ENCODE data around the gene TRPV2.
A peak's percentile ranks its signal among the peaks of the same experiment; 100 is the strongest.
"Not testable (repeated sequence)": the region's sequence is repeated elsewhere in the genome, so short reads cannot be mapped to it uniquely, and the experiment has no call there.

TRPV2 gene, protein sequence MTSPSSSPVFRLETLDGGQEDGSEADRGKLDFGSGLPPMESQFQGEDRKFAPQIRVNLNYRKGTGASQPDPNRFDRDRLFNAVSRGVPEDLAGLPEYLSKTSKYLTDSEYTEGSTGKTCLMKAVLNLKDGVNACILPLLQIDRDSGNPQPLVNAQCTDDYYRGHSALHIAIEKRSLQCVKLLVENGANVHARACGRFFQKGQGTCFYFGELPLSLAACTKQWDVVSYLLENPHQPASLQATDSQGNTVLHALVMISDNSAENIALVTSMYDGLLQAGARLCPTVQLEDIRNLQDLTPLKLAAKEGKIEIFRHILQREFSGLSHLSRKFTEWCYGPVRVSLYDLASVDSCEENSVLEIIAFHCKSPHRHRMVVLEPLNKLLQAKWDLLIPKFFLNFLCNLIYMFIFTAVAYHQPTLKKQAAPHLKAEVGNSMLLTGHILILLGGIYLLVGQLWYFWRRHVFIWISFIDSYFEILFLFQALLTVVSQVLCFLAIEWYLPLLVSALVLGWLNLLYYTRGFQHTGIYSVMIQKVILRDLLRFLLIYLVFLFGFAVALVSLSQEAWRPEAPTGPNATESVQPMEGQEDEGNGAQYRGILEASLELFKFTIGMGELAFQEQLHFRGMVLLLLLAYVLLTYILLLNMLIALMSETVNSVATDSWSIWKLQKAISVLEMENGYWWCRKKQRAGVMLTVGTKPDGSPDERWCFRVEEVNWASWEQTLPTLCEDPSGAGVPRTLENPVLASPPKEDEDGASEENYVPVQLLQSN

DNA sequence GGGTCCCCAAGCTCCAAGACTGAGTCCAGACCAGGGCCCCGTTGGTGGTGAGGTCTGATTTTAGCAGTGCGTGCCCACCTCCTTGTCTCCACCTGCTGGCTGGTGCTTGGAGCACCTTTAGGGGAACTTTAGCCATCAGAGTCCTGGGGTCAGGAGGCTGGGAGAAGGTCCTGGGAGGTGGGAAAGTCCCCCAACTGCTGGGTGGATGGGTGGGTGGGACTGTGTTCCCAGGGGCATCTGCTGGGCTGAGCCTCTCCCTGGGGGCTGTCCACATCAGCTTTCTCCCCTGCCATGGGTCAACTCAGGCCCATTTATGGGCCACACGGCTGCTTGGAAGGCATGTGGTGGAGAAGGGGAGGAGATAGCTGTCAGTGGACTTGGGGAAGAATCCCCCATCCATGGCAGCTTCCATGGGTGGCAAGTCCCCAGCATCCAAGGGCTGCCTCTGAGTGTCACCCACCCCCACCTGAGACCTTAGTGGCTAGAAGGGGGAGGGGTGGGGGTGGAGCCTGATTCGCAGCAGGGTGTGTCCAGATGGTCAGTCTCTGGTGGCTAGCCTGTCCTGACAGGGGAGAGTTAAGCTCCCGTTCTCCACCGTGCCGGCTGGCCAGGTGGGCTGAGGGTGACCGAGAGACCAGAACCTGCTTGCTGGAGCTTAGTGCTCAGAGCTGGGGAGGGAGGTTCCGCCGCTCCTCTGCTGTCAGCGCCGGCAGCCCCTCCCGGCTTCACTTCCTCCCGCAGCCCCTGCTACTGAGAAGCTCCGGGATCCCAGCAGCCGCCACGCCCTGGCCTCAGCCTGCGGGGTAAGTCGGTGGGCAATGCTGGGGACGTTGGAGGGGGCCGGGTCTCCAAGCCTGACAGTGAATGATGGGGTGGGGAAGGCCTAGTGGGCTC is at the start of gene TRPV2:
TRPV2 (plus strand) TSS at position 541 of the 894 bp plus-strand sequence. CDS start 2,098 bp downstream, outside the sequence.
- DNase-seq: no peak

DNA sequence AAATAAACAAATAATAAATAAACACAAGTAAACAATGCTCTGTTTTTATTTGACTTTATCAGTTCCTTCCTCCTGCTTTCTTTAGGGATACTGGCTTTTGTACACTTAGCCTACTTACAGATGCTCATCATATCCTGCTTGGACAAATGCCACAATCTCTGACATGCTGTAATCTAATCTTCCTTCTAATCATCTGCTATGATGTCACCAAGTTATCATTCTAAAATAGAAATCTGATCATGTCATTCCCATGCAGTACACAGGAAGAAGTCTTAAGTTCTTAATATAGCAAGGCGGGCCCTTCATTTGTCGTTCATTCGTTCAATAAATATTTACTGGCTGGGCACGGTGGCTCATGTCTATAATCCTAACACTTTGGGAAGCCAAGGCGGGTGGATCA is 43.6 kb upstream of the TRPV2 start:
- DNase-seq: no peak

DNA sequence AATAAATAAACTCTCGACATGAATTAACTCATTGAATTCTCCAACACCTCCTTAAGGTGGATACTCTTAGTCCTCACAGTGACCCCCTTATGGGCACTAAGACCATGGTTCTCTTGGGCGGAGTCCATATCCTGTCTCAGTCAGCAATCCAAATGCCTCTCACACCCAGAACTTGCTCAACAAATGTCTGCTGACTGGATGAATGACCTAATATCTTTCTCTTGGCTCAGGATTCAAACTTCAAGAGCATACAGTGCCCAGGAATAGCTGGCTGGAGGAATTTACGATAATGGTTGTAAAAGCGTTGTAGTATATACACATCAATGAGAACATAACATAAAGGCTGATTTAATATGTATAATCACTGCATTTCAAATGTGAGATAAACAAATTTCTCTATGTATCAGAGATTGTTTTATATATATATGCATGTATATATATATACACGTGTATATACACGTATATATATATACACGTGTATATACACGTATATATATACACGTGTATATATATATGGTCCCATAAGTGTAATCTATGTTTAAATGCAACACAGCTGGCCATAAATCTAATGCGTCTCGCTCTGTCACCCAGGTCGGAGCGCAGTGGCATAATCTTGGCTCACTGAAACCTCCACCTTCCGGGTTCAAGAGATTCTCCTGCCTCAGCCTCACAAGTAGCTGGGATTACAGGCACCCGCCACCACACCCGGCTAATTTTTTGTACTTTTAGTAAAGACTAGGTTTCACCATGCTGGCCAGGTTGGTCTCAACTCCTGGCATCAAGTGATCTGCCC is 41.0 kb upstream of the TRPV2 start:
- DNase-seq: no peak

DNA sequence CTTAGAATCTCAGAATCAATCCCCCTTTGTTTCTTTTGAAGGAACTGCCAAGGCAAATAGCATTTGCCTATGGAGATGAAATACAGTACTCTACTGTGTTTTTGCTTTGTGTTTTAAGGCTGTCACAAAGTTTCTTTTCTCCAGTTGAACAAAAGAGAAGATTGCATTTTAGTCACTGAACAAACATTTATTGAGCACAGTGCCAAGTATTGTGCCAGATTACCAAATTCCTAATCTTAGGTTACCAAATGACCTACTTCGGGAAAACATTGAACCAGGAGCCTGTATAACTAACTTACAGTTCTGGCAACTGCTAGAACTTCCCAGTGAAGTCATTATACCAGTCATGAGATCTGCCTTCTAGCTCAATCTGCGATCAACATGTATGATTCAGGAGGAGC is 37.4 kb upstream of the TRPV2 start:
- no peak for DNase-seq

DNA sequence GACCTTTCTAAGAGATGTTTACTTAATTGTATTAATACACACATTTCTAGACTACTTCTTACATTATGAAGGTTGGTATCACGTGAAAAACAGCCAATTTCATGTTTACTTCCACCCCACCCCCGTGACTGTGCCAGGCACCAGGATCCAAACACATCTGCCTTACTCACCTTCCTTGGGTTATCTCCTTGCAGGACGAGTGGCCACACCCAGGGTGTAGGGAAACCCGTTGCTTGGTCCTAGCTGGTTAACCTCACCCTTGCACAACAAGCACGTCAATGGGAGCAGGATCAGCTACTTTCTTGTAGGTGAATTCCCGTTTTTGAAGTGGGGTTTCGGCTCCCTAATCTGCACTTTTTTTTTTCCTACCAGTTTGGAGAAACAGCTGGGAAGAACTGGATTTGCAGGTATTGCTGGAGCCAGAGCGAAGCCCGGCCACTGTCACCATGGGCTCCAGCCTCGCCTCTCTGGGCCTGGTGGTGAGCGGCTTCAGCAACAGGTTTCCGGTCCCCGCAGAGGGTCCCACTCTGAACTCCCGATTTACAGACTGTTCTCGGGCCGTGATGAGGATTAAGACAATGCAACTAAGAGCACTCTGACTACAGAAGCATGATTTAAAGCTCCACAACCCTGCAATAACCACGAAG is 36.6 kb upstream of the TRPV2 start:
- no peak for DNase-seq

DNA sequence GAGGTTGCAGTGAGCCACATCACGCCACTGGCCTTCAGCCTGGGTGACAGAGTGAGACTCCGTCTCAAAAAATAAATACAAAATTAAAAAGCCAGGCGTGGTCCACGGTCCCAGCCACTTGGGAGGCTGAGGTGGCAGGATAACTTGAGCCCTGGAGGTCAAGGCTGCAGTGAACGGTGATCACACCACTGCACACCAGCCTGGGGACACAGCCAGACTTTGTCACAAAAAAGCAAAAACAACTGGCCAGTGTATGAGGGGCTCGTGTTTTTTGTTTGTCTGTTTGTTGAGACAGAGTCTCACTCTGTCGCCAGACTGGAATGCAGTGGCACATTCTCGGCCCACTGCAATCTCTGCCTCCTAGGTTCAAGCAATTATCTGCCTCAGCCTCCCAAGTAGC is 35.7 kb upstream of the TRPV2 start:
- no peak for DNase-seq

DNA sequence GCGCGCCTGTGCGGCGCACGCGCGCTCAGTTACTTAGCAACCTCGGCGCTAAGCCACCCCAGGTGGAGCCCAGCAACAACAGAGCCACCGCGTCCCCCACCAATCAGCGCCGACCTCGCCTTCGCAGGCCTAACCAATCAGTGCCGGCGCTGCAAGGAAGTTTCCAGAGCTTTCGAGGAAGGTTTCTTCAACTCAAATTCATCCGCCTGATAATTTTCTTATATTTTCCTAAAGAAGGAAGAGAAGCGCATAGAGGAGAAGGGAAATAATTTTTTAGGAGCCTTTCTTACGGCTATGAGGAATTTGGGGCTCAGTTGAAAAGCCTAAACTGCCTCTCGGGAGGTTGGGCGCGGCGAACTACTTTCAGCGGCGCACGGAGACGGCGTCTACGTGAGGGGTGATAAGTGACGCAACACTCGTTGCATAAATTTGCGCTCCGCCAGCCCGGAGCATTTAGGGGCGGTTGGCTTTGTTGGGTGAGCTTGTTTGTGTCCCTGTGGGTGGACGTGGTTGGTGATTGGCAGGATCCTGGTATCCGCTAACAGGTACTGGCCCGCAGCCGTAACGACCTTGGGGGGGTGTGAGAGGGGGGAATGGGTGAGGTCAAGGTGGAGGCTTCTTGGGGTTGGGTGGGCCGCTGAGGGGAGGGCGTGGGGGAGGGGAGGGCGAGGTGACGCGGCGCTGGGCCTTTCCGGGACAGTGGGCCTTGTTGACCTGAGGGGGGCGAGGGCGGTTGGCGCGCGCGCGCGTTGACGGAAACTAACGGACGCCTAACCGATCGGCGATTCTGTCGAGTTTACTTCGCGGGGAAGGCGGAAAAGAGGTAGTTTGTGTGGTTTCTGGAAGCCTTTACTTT is 34.5 kb upstream of the TRPV2 start, which contains the start of gene UBB:
UBB (plus strand) TSS at position 452 of the 856 bp plus-strand sequence. CDS start 817 bp downstream, outside the sequence.
- DNase-seq: peak; percentile 95

DNA sequence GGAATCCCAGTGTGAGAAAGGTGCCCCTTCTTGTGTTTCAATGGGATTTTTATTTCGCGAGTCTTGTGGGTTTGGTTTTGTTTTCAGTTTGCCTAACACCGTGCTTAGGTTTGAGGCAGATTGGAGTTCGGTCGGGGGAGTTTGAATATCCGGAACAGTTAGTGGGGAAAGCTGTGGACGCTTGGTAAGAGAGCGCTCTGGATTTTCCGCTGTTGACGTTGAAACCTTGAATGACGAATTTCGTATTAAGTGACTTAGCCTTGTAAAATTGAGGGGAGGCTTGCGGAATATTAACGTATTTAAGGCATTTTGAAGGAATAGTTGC is 33.9 kb upstream of the TRPV2 start:
- no peak for DNase-seq

DNA sequence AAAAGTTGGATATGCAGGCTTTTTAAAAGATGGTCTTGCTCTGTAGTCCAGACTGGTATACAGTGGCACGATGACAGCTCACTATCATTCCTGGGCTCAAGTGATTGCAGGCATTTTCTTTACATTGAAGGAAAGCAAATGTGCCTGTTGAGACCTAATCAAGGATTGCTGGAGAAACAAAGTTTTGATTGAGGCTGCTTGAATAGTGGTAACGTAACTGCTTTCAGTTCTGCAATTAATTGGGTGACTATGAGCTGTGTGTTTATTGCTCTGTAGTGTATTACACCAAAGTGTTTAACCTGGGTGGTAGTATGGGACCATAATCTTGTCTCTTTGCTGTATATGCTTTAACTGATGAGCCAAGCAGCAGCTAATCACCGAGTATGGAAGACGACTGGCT is 32.2 kb upstream of the TRPV2 start:
- no peak for DNase-seq

DNA sequence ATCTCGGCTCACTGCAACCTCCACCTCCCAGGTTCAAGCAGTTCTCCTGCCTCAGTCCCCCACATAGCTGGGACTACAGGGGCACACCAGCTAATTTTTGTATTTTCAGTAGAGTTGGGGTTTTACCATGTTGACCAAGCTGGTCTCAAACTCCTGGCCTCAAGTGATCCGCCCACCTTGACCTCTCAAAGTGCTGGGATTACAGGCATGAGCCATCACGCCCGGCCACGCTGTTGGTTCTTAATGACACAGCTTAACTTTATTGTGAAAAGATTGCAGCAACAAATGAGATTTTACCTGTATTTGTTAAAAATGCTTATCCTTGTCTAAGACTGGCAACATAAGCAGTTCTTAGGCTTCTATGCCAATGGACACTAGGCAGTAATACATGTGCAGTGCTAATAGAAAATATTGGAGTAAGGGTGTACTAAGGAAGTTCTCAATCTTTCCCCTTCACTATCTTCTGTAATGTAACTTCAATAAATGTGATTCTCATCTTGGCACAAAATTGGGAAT is 31.5 kb upstream of the TRPV2 start:
- no peak for DNase-seq

DNA sequence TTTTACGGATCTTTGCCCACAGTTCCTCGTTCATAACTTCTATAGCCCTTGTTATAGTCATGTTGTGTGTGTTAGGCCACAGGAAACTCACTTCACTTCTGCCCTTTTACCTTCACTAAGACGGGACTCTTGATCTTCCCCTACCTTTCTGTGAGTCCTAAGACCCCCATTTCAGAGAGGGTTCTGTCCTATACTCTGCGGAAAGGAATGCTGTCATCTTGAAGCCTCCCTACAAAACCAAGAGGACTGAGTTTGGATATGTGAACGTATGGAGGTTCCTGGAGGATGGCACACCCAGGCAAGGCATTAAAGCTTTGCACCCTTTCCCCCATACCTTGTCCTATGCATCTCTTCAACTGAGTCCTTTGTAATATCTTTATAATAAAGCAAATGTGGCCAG is 30.8 kb upstream of the TRPV2 start:
- DNase-seq: no peak

DNA sequence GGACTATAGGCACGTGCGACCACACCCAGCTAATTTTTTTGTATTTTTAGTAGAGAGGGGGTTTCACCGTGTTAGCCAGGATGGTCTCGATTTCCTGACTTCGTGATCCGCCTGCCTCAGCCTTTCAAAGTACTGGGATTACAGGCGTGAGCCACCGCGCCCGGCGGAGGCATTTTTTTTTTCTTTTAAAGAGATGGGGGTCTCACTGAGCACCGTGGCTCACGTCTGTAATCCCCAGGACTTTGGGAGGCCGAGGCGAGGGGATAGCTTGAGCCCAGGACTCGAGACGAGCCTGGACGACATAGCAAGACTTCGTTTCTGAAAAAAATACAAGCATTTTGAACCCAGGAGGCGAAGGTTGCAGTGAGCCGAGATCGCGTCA is 29.3 kb upstream of the TRPV2 start:
- not testable (repeated sequence) for DNase-seq

DNA sequence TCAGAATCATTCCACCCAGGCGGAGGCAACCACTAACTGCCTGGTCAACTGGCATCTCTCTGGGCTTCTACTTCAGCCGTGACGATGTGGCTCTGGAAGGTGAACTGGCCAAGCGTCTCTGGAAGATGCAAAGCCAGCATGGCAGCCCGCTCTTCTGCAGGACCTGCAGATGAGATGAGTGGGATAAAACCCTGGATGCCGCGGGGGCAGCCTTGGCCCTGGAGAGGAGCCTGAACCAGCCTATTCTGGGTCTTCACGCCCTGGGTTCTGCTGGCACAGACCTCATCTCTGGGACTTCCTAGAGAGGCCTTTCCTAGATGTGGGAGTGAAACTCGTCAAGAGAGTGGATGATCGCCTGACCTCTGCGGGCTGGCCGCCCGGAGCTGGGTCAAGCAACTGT is 23.9 kb upstream of the TRPV2 start:
- no peak for DNase-seq

DNA sequence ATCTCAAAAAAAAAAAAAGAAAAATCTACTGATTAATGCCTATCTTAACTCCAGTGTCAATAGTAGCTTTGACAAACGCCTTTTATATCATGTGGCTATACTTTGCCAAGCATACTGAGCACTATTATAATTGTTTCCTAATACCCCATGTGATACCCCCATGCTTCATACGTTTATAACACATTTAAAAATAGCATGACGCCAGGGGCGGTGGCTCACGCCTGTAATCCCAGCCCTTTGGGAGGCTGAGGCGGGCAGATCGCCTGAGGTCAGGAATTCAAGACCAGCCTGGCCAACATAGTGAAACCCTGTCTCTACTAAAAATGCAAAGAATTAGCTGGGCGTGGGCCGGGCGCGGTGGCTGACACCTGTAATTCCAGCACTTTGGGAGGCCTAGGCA is 22.9 kb upstream of the TRPV2 start:
- not testable (repeated sequence) for DNase-seq

DNA sequence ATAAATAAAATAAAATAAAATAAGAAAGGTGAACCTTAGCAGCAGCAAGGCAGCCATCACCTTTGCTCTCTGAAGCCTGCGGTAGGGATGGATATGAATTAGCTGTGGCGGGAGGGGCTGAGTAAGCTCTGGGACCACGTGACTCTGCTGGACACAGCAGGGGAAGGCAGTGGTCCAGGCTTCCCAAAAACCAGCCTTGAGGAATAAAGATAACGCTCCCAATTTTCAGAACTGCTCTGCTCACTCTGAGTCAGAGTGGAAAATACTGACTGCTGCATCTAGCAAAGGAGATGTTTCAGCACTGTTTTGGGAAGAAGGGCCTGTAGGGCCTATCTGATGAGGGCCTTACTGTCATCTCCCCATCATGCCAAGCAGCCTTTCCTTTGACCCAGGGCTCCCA is 19.5 kb upstream of the TRPV2 start:
- not testable (repeated sequence) for DNase-seq

DNA sequence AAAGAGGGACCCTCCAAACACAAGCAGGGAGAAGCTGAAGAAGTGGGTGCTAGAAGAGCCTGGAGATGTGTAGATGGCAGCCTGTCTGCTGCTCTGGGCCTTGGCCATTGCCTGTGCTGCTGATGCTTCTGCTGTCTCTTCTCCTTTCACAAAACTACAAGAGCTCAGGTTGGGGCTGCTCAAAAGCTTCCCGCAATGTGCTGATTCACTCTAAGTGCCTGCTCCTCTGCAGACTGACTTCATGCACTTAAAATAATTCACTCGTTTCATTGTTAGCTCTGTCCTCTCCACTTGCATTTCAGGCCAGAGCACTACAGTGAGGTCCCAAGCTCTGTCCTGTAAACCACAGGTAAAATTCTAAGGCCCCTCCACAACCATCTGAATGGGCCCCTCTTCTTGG is 18.7 kb upstream of the TRPV2 start:
- not testable (repeated sequence) for DNase-seq

DNA sequence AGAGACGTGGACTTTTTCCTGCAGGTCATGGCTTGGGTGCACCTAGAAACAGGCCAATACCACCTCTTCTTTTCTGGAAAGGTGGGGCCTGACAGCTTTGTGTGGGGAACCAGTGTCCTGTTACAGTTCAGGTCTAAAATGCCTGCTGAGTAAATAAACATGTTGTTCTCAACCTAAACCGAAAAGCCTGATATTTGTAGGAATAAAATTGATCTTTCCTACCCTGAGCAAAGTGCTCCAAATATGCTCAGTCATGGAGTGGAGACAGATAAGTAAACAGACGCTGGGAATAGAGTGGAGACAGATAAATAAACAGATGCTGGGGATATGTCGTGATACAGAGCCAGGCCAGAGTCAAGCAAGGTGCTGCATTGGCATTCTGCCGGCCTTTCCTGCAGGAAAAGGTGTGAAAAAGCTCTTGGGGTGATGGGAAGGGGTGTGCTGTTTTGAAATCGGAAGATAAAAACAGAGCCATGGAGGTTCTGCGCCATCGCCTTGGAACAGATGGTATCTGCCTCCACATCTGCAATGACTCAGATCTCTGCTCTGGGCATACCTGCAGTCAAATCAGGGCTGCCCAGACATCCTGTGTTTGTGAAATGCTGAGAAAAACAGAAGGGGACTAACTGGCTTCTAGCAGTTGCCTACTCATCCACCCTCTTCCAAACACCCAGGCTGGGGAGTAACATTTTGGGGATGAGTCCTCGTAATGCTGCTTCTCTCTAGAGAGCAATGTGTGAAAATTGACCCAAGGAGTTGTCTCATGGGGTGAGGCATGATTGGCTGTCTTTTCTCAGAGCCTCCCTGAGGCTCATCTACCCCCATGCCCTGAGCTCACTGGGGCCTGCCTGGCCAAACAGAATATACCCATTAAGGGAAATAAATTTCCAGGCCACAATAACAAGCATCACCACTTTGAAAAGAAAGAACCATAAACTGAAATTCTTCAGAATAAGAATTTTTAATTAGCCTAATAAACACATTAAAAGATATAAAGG is 16.8 kb upstream of the TRPV2 start:
- DNase-seq: peak; percentile 48

DNA sequence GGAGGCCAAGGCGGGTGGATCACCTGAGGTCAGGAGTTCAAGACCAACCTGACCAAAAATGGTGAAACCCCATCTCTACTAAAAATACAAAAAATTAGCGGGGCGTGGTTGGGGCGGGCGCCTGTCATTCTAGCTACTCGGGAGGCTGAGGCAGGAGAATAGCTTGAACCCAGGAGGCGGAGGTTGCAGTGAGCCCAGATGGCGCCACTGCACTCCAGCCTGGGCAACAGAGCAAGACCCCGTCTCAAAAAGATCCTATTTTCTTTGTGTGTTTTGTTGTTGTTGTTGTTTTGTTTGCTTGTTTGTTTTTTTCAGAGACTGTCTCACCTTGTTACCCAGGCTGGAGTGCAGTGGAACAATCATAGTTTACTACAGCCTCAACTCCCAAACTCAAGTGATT is 11.5 kb upstream of the TRPV2 start:
- not testable (repeated sequence) for DNase-seq
